Endothelial cell of umbilical vein (primary cell): ENCODE results near the gene BRD1.

Experiments
- EZH2 ChIP-seq: IDR thresholded peaks from 2 replicates; pipeline ENCODE4 v1.6.1; 2012; ENCODE audit warnings: borderline replicate concordance, low read depth, mild to moderate bottlenecking, moderate library complexity, low read length, inconsistent platforms; ENCODE audit not compliant: severe bottlenecking
- POLR2AphosphoS5 ChIP-seq: IDR thresholded peaks from 2 replicates; pipeline ENCODE4 v1.6.1; 2012; ENCODE audit warnings: low read depth, mild to moderate bottlenecking, control low read depth, low read length, moderate library complexity; ENCODE audit not compliant: insufficient read depth
- TF ChIP-seq, protein P1 (sequence below), 2 donors: IDR thresholded peaks; 1 replicate in 1 of 2; 2 replicates in 1 of 2; pipeline ENCODE4 v1.5.1; 2011; ENCODE audit warnings: low read length in 2 of 2, mild to moderate bottlenecking in 2 of 2, moderate library complexity in 2 of 2, control low read depth in 1 of 2, inconsistent platforms in 1 of 2, low read depth in 1 of 2; ENCODE audit not compliant: insufficient read depth in 1 of 2; ENCODE audit errors: extremely low read depth in 1 of 2

DNA sequence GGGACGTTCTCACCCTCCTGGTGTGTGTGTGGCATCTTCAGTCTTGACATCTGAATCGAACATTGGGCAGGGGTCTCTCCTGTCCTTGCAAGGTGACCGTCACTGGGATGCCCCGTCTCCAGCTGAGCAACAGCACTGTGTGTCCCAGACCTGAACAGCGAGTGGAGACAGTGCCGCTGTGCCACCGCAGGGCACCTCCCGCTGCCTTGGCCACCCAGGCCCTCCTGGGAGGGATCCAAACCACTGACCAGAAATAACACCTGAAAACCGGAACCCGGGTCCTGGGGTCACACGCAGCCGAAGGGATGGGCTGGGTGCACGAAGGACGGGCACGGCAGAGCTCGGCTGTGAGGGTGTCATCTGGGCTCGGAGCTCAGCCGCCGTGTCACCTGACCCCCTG, 102.2 kb downstream of the BRD1 start:
- no peak for TF ChIP-seq POLR2AphosphoS5
- TF ChIP-seq, protein P1, sequence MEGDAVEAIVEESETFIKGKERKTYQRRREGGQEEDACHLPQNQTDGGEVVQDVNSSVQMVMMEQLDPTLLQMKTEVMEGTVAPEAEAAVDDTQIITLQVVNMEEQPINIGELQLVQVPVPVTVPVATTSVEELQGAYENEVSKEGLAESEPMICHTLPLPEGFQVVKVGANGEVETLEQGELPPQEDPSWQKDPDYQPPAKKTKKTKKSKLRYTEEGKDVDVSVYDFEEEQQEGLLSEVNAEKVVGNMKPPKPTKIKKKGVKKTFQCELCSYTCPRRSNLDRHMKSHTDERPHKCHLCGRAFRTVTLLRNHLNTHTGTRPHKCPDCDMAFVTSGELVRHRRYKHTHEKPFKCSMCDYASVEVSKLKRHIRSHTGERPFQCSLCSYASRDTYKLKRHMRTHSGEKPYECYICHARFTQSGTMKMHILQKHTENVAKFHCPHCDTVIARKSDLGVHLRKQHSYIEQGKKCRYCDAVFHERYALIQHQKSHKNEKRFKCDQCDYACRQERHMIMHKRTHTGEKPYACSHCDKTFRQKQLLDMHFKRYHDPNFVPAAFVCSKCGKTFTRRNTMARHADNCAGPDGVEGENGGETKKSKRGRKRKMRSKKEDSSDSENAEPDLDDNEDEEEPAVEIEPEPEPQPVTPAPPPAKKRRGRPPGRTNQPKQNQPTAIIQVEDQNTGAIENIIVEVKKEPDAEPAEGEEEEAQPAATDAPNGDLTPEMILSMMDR (IDR thresholded peaks at IDR 0.05; ENCODE audit: extremely low read depth in 1 of 2, insufficient read depth in 1 of 2, low read depth in 1 of 2, low read length in 2 of 2) = no peak
- no peak for TF ChIP-seq EZH2
